GM18519 (cell line): Measurements from ENCODE around the gene CETP.

Source experiments
- ATAC-seq: cut with Tn5 transposase; IDR thresholded peaks from one replicate; pipeline ENCODE4 v1.9.1; 2021; ENCODE audit warnings: mild to moderate bottlenecking, moderate library complexity; ENCODE audit not compliant: unreplicated experiment, low FRiP score

The CETP gene

GRCh38 chr16:56961851-56962281 lies at the start of gene CETP:
Gene CETP (plus strand): TSS chr16:56961950. CDS start chr16:56961980, 30 bp downstream.
- ATAC-seq, result no peak

- no peak for ATAC-seq
Observed at GRCh38 chr16:56912746-56913708, 48.7 kb upstream of the CETP start.

GRCh38 chr16:56914896-56915295 lies 46.9 kb upstream of the CETP start:
- ATAC-seq, result no peak

- no peak for ATAC-seq
Observed at GRCh38 chr16:56915336-56916119, 46.2 kb upstream of the CETP start.

- peak; percentile 73 for ATAC-seq
Observed at GRCh38 chr16:56916571-56917403, 45.0 kb upstream of the CETP start.

GRCh38 chr16:56918467-56919012 lies 43.2 kb upstream of the CETP start:
- ATAC-seq, result no peak

- no peak for ATAC-seq
Observed at GRCh38 chr16:56919099-56919800, 42.5 kb upstream of the CETP start.

- no peak for ATAC-seq
Observed at GRCh38 chr16:56921571-56921970, 40.2 kb upstream of the CETP start.

GRCh38 chr16:56923481-56924091 lies 38.2 kb upstream of the CETP start:
- no peak for ATAC-seq

GRCh38 chr16:56927471-56927870 lies 34.3 kb upstream of the CETP start:
- ATAC-seq, result no peak

- no peak for ATAC-seq
Observed at GRCh38 chr16:56929639-56930038, 32.1 kb upstream of the CETP start.

- no peak for ATAC-seq
Observed at GRCh38 chr16:56930486-56931270, 31.1 kb upstream of the CETP start.

GRCh38 chr16:56931271-56931891 lies 30.4 kb upstream of the CETP start:
- no peak for ATAC-seq

- peak; percentile 69 for ATAC-seq
Observed at GRCh38 chr16:56931892-56932720, 29.6 kb upstream of the CETP start, which contains the start of gene HERPUD1. Gene HERPUD1 (plus strand): TSS chr16:56932142. CDS start chr16:56932245, 103 bp downstream.

- ATAC-seq, result no peak
Observed at GRCh38 chr16:56932721-56933619, 28.8 kb upstream of the CETP start.
